Fibroblast of lung (primary cell): ENCODE results near the gene ELOA. TPM values are rescaled to one million over a fixed set of nuclear protein-coding genes. Genes with fewer than 3 reads are reported as not detected.

ENCODE experiments used
- DNase-seq, 2 donors: peaks; one replicate each; pipeline versions ENCODE4 v3.0.0 to v3.0.0-alpha.2; 2010; ENCODE audit warnings: low read depth in 2 of 2
- H2AFZ ChIP-seq: 2 replicates; pipeline ENCODE4 v1.5.1; 2012; ENCODE audit warnings: low read length, control low read depth, inconsistent platforms
- H3K27ac ChIP-seq: 2 replicates; pipeline ENCODE4 v1.5.1; 2011; ENCODE audit warnings: low read length, control low read depth; ENCODE audit not compliant: insufficient read depth
- H3K27me3 ChIP-seq: 2 replicates; pipeline ENCODE4 v1.5.1; 2011; ENCODE audit warnings: mild to moderate bottlenecking, low read length; ENCODE audit not compliant: control insufficient read depth, insufficient read depth
- H3K36me3 ChIP-seq: 2 replicates; pipeline ENCODE4 v1.5.1; 2011; ENCODE audit warnings: low read length; ENCODE audit not compliant: control insufficient read depth, insufficient read depth
- H3K4me1 ChIP-seq: 2 replicates; pipeline ENCODE4 v1.5.1; 2011; ENCODE audit warnings: low read length; ENCODE audit not compliant: control insufficient read depth, insufficient read depth; ENCODE audit errors: extremely low read depth
- H3K4me2 ChIP-seq: 2 replicates; pipeline ENCODE4 v1.5.1; 2011; ENCODE audit warnings: low read length, control low read depth; ENCODE audit not compliant: insufficient read depth; ENCODE audit errors: extremely low read depth
- H3K4me3 ChIP-seq, 4 experiments: fragments of 200-600 bp in 1 of 4; sonication (generic) in 1 of 4; replicated peaks in 1 of 4; 2 replicates each; pipeline ENCODE4 v1.5.1; 2011 to 2016; ENCODE audit warnings: low read length in 4 of 4, low read depth in 3 of 4, mild to moderate bottlenecking in 3 of 4, control low read depth in 2 of 4, inconsistent platforms in 1 of 4, mixed read lengths in 1 of 4; ENCODE audit not compliant: insufficient read depth in 1 of 4; ENCODE audit errors: control extremely low read depth in 1 of 4
- H3K79me2 ChIP-seq: 2 replicates; pipeline ENCODE4 v1.5.1; 2012; ENCODE audit warnings: mild to moderate bottlenecking, low read length, inconsistent platforms; ENCODE audit not compliant: control insufficient read depth, insufficient read depth
- H3K9ac ChIP-seq: 2 replicates; pipeline ENCODE4 v1.5.1; 2011; ENCODE audit warnings: mild to moderate bottlenecking, low read length, control low read depth; ENCODE audit not compliant: insufficient read depth
- H3K9me3 ChIP-seq: 2 replicates; pipeline ENCODE4 v1.5.1; 2012; ENCODE audit warnings: low read depth, low read length; ENCODE audit not compliant: control insufficient read depth, insufficient read depth
- H4K20me1 ChIP-seq: 2 replicates; pipeline ENCODE4 v1.5.1; 2011; ENCODE audit warnings: low read length; ENCODE audit not compliant: control insufficient read depth, insufficient read depth; ENCODE audit errors: extremely low read depth
- CTCF ChIP-seq, 2 donors: IDR thresholded peaks in 1 of 2; conservative IDR thresholded peaks in 1 of 2; 1 replicate in 1 of 2; 2 replicates in 1 of 2; pipeline ENCODE4 v1.5.1; 2011 to 2012; ENCODE audit warnings: low read length in 2 of 2, control low read depth in 1 of 2, inconsistent platforms in 1 of 2, low read depth in 1 of 2, mild to moderate bottlenecking in 1 of 2
- EZH2 ChIP-seq: IDR thresholded peaks from 2 replicates; pipeline ENCODE4 v1.5.1; 2012; ENCODE audit warnings: low read length, control low read depth, mild to moderate bottlenecking; ENCODE audit errors: missing control alignments
- polyA plus RNA-seq, 2 donors: library from polyadenylated mRNA; depleted of rRNA in 1 of 2; stranded (reverse) in 1 of 2; unstranded in 1 of 2; fragments of >200 nt; gene quantifications; 2 replicates each; pipeline ENCODE4 v1.2.1, GENCODE V29; 2011 to 2012; ENCODE audit warnings: missing spikeins in 1 of 2
- total RNA-seq: library from RNA; depleted of rRNA; stranded (reverse); fragments of >200 nt; gene quantifications from 2 replicates; pipeline ENCODE4 v1.2.1, GENCODE V29; 2014

Gene ELOA
- total and polyA plus RNA-seq, 2 donors (not counting 1 experiment from before 2014, with no cell fraction given): 19.3 to 34.1 TPM

GRCh38 chr1:23795676-23796465, 52.6 kb downstream of the ELOA start:
- TF ChIP-seq EZH2 (no peak), CTCF (conservative IDR thresholded peaks at IDR 0.05 in 1 of 2, IDR thresholded peaks at IDR 0.05 in 1 of 2; ENCODE audit: low read depth in 1 of 2, low read length in 2 of 2) (no peak)
- Histone ChIP-seq H2AFZ (no peak overlapping the region), H3K27ac (no peak overlapping the region), H3K9ac (no peak overlapping the region), H3K27me3 (no peaks in the 10 kb centered on the region), H3K4me2 (no peak overlapping the region), H3K9me3 (no peaks in the 10 kb centered on the region), H3K4me3 (no peak overlapping the region), H3K36me3 (peaks cover 14% of the 10 kb centered on the region), H4K20me1 (no peaks in the 10 kb centered on the region), H3K79me2 (peaks cover 16% of the 10 kb centered on the region), H3K4me1 (peaks cover 13% of the 10 kb centered on the region)
- no peak for DNase-seq

- Histone ChIP-seq H4K20me1 (no peaks in the 10 kb centered on the region), H3K36me3 (peaks cover 14% of the 10 kb centered on the region), H2AFZ (no peak overlapping the region), H3K9me3 (no peaks in the 10 kb centered on the region), H3K9ac (no peak overlapping the region), H3K4me1 (peaks cover 13% of the 10 kb centered on the region), H3K27ac (no peak overlapping the region), H3K27me3 (no peaks in the 10 kb centered on the region), H3K79me2 (peaks cover 13% of the 10 kb centered on the region), H3K4me3 (no peak overlapping the region), H3K4me2 (no peak overlapping the region)
- TF ChIP-seq CTCF (conservative IDR thresholded peaks at IDR 0.05 in 1 of 2, IDR thresholded peaks at IDR 0.05 in 1 of 2; ENCODE audit: low read depth in 1 of 2, low read length in 2 of 2): no peak
- TF ChIP-seq EZH2: no peak
- no peak for DNase-seq
These were observed 53.4 kb downstream of the ELOA start for GRCh38 chr1:23796466-23797271.
